Measurements from ENCODE around the gene PPP1CA.

Gene PPP1CA

DNA sequence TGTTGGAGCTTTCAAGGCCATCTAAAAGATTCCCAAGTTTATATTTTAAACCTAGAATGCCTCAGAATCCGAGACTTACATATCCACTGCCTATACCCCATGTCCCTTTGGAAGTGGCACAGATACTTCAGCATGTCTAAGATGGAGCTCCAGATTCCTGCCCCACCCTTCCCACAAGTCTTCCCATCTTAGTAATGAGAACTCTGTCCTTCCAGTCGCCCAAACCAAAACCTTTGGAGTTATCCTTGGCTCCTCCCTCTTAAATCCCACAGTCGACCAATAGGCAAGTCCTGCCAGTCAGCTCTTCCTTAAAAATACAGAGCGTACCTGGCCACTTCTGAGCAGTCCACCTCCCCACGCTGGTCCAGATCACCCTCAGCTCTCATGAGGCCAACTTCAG is 52.6 kb downstream of the PPP1CA start:
- DNase-seq = no peak

All from CD4-positive, alpha-beta T cell treated with Interleukin-4 for 4 hours (primary cell).